HL-60 (cell line): ENCODE measurements around the gene HEYL.

Experiments used
- CTCF ChIP-seq: IDR thresholded peaks from one replicate; pipeline ENCODE4 v1.5.1; 2011; ENCODE audit warnings: low read length, control low read depth, inconsistent platforms; ENCODE audit not compliant: insufficient read depth
- REST ChIP-seq: IDR thresholded peaks from 2 replicates; pipeline ENCODE4 v1.6.1; 2012; ENCODE audit warnings: low read depth; ENCODE audit not compliant: insufficient replicate concordance

GRCh38 chr1:39647247-39647646, 7.8 kb upstream of the HEYL start:
- no peak for TF ChIP-seq CTCF
- TF ChIP-seq REST, result no peak
